ENCODE results near the gene UGT2B15. TPM values are rescaled to one million over a fixed set of nuclear protein-coding genes. Genes with fewer than 3 reads are reported as not detected.

UGT2B15 gene
- total and polyA plus RNA-seq, 10 of the 15 experiments (the other 5 are each of a cell fraction or from before 2014, with no cell fraction given): not detected

DNA sequence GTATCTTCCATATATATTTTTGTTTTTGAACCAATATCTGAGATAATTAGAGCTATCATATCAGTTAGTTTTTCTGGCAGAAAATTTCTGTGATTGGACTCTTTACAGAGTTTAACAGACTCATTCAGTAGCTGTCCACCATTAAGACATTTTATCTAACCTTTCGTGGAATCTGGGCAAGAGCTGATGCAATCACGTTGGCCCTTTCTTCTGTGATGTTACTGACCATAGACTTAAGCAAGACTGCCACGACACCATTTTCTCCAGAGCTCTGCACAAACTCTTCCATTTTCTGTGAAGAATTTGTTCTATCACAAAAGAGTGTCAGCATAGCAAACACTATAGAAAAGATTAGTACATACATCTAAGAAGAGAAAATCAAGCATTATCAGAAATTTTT, 41.8 kb upstream of the UGT2B15 start (continued):
- TF ChIP-seq, protein P1, sequence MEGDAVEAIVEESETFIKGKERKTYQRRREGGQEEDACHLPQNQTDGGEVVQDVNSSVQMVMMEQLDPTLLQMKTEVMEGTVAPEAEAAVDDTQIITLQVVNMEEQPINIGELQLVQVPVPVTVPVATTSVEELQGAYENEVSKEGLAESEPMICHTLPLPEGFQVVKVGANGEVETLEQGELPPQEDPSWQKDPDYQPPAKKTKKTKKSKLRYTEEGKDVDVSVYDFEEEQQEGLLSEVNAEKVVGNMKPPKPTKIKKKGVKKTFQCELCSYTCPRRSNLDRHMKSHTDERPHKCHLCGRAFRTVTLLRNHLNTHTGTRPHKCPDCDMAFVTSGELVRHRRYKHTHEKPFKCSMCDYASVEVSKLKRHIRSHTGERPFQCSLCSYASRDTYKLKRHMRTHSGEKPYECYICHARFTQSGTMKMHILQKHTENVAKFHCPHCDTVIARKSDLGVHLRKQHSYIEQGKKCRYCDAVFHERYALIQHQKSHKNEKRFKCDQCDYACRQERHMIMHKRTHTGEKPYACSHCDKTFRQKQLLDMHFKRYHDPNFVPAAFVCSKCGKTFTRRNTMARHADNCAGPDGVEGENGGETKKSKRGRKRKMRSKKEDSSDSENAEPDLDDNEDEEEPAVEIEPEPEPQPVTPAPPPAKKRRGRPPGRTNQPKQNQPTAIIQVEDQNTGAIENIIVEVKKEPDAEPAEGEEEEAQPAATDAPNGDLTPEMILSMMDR (IDR thresholded peaks at IDR 0.05 in 2 of 3, conservative IDR thresholded peaks at IDR 0.05 in 1 of 3; ENCODE audit: control insufficient read depth in 2 of 3, extremely low read depth in 1 of 3, insufficient read depth in 1 of 3, low read depth in 3 of 3, low read length in 3 of 3): no peak
- TF ChIP-seq RUNX3 (IDR thresholded peaks at IDR 0.05; ENCODE audit: low read length) (no peak), YY1 (IDR thresholded peaks at IDR 0.05; ENCODE audit: low read depth, low read length) (no peak), CEBPB (IDR thresholded peaks at IDR 0.05; ENCODE audit: borderline replicate concordance in 1 of 2, low read depth in 2 of 2, low read length in 2 of 2) (no peak), SREBF2 (IDR thresholded peaks at IDR 0.05; ENCODE audit: low read length) (no peak), EP300 (IDR thresholded peaks at IDR 0.05; ENCODE audit: borderline replicate concordance in 1 of 2, control insufficient read depth in 1 of 2, low read depth in 2 of 2, low read length in 2 of 2) (no peak), CREM (IDR thresholded peaks at IDR 0.05; ENCODE audit: low read depth) (no peak), FOS (IDR thresholded peaks at IDR 0.05; ENCODE audit: borderline replicate concordance, extremely low read depth, insufficient read length) (no peak)
- TF ChIP-seq, protein P2, sequence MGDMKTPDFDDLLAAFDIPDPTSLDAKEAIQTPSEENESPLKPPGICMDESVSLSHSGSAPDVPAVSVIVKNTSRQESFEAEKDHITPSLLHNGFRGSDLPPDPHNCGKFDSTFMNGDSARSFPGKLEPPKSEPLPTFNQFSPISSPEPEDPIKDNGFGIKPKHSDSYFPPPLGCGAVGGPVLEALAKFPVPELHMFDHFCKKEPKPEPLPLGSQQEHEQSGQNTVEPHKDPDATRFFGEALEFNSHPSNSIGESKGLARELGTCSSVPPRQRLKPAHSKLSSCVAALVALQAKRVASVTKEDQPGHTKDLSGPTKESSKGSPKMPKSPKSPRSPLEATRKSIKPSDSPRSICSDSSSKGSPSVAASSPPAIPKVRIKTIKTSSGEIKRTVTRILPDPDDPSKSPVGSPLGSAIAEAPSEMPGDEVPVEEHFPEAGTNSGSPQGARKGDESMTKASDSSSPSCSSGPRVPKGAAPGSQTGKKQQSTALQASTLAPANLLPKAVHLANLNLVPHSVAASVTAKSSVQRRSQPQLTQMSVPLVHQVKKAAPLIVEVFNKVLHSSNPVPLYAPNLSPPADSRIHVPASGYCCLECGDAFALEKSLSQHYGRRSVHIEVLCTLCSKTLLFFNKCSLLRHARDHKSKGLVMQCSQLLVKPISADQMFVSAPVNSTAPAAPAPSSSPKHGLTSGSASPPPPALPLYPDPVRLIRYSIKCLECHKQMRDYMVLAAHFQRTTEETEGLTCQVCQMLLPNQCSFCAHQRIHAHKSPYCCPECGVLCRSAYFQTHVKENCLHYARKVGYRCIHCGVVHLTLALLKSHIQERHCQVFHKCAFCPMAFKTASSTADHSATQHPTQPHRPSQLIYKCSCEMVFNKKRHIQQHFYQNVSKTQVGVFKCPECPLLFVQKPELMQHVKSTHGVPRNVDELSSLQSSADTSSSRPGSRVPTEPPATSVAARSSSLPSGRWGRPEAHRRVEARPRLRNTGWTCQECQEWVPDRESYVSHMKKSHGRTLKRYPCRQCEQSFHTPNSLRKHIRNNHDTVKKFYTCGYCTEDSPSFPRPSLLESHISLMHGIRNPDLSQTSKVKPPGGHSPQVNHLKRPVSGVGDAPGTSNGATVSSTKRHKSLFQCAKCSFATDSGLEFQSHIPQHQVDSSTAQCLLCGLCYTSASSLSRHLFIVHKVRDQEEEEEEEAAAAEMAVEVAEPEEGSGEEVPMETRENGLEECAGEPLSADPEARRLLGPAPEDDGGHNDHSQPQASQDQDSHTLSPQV (IDR thresholded peaks at IDR 0.05): no peak
